WTC11 (cell line): ENCODE results near the gene ZNF10. TPM values are rescaled to one million over a fixed set of nuclear protein-coding genes. Genes with fewer than 3 reads are reported as not detected.

Experiments
- EMX1 ChIP-seq: fragments of 250-450 bp; sonication (Bioruptor Pico); IDR thresholded peaks from 2 replicates; pipeline ENCODE4 v1.8.0; 2021; ENCODE audit warnings: mild to moderate bottlenecking
- IRF2 ChIP-seq: sonication (generic); formaldehyde crosslinking; IDR thresholded peaks from 2 replicates; pipeline ENCODE4 v1.8.0; 2022; ENCODE audit warnings: low read depth, missing genetic modification reagents, borderline replicate concordance
- MYBL2 ChIP-seq: sonication (generic); formaldehyde crosslinking; IDR thresholded peaks from 2 replicates; pipeline ENCODE4 v1.8.1; 2023; ENCODE audit warnings: mild to moderate bottlenecking, moderate library complexity, missing genetic modification reagents
- NR1H2 ChIP-seq: sonication (generic); formaldehyde crosslinking; IDR thresholded peaks from 2 replicates; pipeline ENCODE4 v1.9.0; 2021; ENCODE audit warnings: mild to moderate bottlenecking, moderate library complexity, missing genetic modification reagents
- OVOL2 ChIP-seq: fragments of 250-450 bp; sonication (Bioruptor Pico); IDR thresholded peaks from 2 replicates; pipeline ENCODE4 v1.9.0; 2021; ENCODE audit warnings: mild to moderate bottlenecking, borderline replicate concordance
- SMAD3 ChIP-seq: sonication (generic); formaldehyde crosslinking; IDR thresholded peaks from 2 replicates; pipeline ENCODE4 v1.8.0; 2022; ENCODE audit warnings: missing genetic modification reagents, mild to moderate bottlenecking, borderline replicate concordance
- TCF7 ChIP-seq: sonication (generic); formaldehyde crosslinking; IDR thresholded peaks from 2 replicates; pipeline ENCODE4 v1.8.0; 2022; ENCODE audit warnings: mild to moderate bottlenecking, low read depth, missing genetic modification reagents, moderate library complexity
- TEAD4 ChIP-seq: sonication (generic); formaldehyde crosslinking; IDR thresholded peaks from 2 replicates; pipeline ENCODE4 v1.8.0; 2022; ENCODE audit warnings: mild to moderate bottlenecking, missing genetic modification reagents
- TP53 ChIP-seq: sonication (generic); formaldehyde crosslinking; IDR thresholded peaks from 2 replicates; pipeline ENCODE4 v1.8.1; 2023; ENCODE audit warnings: mild to moderate bottlenecking, missing genetic modification reagents
- ZNF671 ChIP-seq: fragments of 250-450 bp; sonication (Bioruptor Pico); IDR thresholded peaks from 2 replicates; pipeline ENCODE4 v1.8.0; 2021; ENCODE audit warnings: mild to moderate bottlenecking
- total RNA-seq: library from RNA; stranded (reverse); gene quantifications from 3 replicates; pipeline ENCODE4 v1.2.3, GENCODE V29; 2021
- TF ChIP-seq, protein P1 (sequence below): fragments of 250-450 bp; sonication (Bioruptor Pico); IDR thresholded peaks from 2 replicates; pipeline ENCODE4 v2.1.2; 2022; ENCODE audit warnings: mild to moderate bottlenecking, moderate library complexity
- TF ChIP-seq, protein P2 (sequence below): sonication (generic); formaldehyde crosslinking; IDR thresholded peaks from 2 replicates; pipeline ENCODE4 v1.8.1; 2022; ENCODE audit warnings: low read depth, mild to moderate bottlenecking, moderate library complexity, missing genetic modification reagents, borderline replicate concordance
- TF ChIP-seq, protein P3 (sequence below): sonication (generic); formaldehyde crosslinking; IDR thresholded peaks from 2 replicates; pipeline ENCODE4 v1.8.1; 2023; ENCODE audit warnings: mild to moderate bottlenecking, missing genetic modification reagents
- TF ChIP-seq, protein P4 (sequence below): sonication (generic); formaldehyde crosslinking; IDR thresholded peaks from 2 replicates; pipeline ENCODE4 v1.8.0; 2022; ENCODE audit warnings: mild to moderate bottlenecking, missing genetic modification reagents
- TF ChIP-seq, protein P5 (sequence below): sonication (generic); formaldehyde crosslinking; IDR thresholded peaks from 2 replicates; pipeline ENCODE4 v1.8.0; 2022; ENCODE audit warnings: missing genetic modification reagents
- TF ChIP-seq, protein P6 (sequence below): sonication (generic); formaldehyde crosslinking; IDR thresholded peaks from 2 replicates; pipeline ENCODE4 v1.8.1; 2022; ENCODE audit warnings: mild to moderate bottlenecking, missing genetic modification reagents, moderate library complexity, borderline replicate concordance
- TF ChIP-seq, protein P7 (sequence below): fragments of 250-450 bp; sonication (Bioruptor Pico); IDR thresholded peaks from 2 replicates; pipeline ENCODE4 v1.9.0; 2021; ENCODE audit warnings: moderate library complexity, mild to moderate bottlenecking, inconsistent platforms, borderline replicate concordance
- TF ChIP-seq, protein P8 (sequence below): fragments of 250-450 bp; sonication (Bioruptor Pico); IDR thresholded peaks from 2 replicates; pipeline ENCODE4 v1.8.0; 2021; ENCODE audit warnings: mild to moderate bottlenecking
- TF ChIP-seq, protein P9 (sequence below): sonication (generic); formaldehyde crosslinking; IDR thresholded peaks from 2 replicates; pipeline ENCODE4 v1.8.0; 2023; ENCODE audit warnings: missing genetic modification reagents, mild to moderate bottlenecking, borderline replicate concordance

Gene ZNF10
- total RNA-seq, 1 experiment from 2014 or later, result 10.5 TPM

DNA sequence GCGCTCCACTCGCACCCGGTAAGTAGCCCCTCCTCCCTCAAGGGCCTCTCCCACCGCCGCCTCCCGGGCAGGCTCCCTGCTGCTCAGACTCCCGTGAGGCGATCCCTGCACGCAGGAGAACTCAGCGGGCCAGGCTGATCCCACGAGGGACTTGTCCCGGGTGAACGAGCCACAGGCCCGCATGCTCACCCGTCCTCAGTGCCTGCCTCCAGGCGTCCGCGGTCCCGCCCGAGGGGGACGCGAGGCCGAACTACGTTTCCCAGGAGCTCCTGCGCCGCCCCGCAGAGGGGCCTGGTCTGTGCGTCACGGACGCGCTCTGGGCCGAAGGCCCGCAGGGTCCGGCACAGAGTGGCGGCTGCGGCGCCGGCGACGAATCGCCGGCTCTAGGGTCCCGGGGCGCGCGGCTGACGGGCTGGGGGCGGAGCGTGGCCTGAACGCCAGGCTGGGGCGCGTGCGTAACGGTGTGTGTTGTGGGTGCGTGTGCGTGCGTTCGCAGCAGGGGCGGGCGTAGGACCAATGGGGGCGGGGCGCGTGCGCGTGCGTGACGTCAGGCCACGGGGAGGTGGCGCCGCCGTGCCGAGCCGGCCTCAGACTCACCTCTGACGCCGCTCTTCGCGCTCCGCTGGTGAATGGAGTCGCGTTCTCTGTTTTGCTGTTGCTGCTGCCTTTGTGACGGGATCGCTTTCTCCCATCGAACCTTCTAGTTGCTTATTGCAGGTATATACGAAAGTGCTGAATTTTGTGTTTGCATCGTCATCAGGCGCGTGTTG lies at the start of gene ZNF10, which contains the start of gene ZNF891 (continued):
- TF ChIP-seq, protein P1, sequence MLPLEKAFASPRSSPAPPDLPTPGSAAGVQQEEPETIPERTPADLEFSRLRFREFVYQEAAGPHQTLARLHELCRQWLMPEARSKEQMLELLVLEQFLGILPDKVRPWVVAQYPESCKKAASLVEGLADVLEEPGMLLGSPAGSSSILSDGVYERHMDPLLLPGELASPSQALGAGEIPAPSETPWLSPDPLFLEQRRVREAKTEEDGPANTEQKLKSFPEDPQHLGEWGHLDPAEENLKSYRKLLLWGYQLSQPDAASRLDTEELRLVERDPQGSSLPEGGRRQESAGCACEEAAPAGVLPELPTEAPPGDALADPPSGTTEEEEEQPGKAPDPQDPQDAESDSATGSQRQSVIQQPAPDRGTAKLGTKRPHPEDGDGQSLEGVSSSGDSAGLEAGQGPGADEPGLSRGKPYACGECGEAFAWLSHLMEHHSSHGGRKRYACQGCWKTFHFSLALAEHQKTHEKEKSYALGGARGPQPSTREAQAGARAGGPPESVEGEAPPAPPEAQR (CRISPR knock-in tag), result no peak
- TF ChIP-seq, protein P2, sequence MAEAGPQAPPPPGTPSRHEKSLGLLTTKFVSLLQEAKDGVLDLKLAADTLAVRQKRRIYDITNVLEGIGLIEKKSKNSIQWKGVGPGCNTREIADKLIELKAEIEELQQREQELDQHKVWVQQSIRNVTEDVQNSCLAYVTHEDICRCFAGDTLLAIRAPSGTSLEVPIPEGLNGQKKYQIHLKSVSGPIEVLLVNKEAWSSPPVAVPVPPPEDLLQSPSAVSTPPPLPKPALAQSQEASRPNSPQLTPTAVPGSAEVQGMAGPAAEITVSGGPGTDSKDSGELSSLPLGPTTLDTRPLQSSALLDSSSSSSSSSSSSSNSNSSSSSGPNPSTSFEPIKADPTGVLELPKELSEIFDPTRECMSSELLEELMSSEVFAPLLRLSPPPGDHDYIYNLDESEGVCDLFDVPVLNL (CRISPR knock-in tag), result no peak
- TF ChIP-seq TCF7 (CRISPR knock-in tag), result no peak
- TF ChIP-seq, protein P3, sequence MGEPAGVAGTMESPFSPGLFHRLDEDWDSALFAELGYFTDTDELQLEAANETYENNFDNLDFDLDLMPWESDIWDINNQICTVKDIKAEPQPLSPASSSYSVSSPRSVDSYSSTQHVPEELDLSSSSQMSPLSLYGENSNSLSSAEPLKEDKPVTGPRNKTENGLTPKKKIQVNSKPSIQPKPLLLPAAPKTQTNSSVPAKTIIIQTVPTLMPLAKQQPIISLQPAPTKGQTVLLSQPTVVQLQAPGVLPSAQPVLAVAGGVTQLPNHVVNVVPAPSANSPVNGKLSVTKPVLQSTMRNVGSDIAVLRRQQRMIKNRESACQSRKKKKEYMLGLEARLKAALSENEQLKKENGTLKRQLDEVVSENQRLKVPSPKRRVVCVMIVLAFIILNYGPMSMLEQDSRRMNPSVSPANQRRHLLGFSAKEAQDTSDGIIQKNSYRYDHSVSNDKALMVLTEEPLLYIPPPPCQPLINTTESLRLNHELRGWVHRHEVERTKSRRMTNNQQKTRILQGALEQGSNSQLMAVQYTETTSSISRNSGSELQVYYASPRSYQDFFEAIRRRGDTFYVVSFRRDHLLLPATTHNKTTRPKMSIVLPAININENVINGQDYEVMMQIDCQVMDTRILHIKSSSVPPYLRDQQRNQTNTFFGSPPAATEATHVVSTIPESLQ (CRISPR knock-in tag), result no peak
- TF ChIP-seq SMAD3 (CRISPR knock-in tag), result no peak
- TF ChIP-seq OVOL2 (CRISPR knock-in tag), result no peak
- TF ChIP-seq, protein P4, sequence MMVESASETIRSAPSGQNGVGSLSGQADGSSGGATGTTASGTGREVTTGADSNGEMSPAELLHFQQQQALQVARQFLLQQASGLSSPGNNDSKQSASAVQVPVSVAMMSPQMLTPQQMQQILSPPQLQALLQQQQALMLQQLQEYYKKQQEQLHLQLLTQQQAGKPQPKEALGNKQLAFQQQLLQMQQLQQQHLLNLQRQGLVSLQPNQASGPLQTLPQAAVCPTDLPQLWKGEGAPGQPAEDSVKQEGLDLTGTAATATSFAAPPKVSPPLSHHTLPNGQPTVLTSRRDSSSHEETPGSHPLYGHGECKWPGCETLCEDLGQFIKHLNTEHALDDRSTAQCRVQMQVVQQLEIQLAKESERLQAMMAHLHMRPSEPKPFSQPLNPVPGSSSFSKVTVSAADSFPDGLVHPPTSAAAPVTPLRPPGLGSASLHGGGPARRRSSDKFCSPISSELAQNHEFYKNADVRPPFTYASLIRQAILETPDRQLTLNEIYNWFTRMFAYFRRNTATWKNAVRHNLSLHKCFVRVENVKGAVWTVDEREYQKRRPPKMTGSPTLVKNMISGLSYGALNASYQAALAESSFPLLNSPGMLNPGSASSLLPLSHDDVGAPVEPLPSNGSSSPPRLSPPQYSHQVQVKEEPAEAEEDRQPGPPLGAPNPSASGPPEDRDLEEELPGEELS (CRISPR knock-in tag), result no peak
- no peak; the same call in 1 of the 2 replicates for TF ChIP-seq TEAD4 (CRISPR knock-in tag)
- TF ChIP-seq MYBL2 (CRISPR knock-in tag), result no peak; the same call in 1 of the 2 replicates
- no peak for TF ChIP-seq TP53 (CRISPR knock-in tag)
- TF ChIP-seq IRF2 (CRISPR knock-in tag), result no peak
- TF ChIP-seq NR1H2 (CRISPR knock-in tag), result no peak
- no peak for TF ChIP-seq ZNF671 (CRISPR knock-in tag)
- TF ChIP-seq, protein P5, sequence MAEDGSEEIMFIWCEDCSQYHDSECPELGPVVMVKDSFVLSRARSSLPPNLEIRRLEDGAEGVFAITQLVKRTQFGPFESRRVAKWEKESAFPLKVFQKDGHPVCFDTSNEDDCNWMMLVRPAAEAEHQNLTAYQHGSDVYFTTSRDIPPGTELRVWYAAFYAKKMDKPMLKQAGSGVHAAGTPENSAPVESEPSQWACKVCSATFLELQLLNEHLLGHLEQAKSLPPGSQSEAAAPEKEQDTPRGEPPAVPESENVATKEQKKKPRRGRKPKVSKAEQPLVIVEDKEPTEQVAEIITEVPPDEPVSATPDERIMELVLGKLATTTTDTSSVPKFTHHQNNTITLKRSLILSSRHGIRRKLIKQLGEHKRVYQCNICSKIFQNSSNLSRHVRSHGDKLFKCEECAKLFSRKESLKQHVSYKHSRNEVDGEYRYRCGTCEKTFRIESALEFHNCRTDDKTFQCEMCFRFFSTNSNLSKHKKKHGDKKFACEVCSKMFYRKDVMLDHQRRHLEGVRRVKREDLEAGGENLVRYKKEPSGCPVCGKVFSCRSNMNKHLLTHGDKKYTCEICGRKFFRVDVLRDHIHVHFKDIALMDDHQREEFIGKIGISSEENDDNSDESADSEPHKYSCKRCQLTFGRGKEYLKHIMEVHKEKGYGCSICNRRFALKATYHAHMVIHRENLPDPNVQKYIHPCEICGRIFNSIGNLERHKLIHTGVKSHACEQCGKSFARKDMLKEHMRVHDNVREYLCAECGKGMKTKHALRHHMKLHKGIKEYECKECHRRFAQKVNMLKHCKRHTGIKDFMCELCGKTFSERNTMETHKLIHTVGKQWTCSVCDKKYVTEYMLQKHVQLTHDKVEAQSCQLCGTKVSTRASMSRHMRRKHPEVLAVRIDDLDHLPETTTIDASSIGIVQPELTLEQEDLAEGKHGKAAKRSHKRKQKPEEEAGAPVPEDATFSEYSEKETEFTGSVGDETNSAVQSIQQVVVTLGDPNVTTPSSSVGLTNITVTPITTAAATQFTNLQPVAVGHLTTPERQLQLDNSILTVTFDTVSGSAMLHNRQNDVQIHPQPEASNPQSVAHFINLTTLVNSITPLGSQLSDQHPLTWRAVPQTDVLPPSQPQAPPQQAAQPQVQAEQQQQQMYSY (CRISPR knock-in tag), result no peak
- TF ChIP-seq, protein P6, sequence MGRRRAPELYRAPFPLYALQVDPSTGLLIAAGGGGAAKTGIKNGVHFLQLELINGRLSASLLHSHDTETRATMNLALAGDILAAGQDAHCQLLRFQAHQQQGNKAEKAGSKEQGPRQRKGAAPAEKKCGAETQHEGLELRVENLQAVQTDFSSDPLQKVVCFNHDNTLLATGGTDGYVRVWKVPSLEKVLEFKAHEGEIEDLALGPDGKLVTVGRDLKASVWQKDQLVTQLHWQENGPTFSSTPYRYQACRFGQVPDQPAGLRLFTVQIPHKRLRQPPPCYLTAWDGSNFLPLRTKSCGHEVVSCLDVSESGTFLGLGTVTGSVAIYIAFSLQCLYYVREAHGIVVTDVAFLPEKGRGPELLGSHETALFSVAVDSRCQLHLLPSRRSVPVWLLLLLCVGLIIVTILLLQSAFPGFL (CRISPR knock-in tag), result no peak
- TF ChIP-seq EMX1, result no peak
- TF ChIP-seq, protein P7, sequence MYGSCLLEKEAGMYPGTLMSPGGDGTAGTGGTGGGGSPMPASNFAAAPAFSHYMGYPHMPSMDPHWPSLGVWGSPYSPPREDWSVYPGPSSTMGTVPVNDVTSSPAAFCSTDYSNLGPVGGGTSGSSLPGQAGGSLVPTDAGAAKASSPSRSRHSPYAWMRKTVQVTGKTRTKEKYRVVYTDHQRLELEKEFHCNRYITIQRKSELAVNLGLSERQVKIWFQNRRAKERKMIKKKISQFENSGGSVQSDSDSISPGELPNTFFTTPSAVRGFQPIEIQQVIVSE, result no peak
- TF ChIP-seq, protein P8, sequence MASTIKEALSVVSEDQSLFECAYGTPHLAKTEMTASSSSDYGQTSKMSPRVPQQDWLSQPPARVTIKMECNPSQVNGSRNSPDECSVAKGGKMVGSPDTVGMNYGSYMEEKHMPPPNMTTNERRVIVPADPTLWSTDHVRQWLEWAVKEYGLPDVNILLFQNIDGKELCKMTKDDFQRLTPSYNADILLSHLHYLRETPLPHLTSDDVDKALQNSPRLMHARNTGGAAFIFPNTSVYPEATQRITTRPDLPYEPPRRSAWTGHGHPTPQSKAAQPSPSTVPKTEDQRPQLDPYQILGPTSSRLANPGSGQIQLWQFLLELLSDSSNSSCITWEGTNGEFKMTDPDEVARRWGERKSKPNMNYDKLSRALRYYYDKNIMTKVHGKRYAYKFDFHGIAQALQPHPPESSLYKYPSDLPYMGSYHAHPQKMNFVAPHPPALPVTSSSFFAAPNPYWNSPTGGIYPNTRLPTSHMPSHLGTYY, result no peak
- TF ChIP-seq, protein P9, sequence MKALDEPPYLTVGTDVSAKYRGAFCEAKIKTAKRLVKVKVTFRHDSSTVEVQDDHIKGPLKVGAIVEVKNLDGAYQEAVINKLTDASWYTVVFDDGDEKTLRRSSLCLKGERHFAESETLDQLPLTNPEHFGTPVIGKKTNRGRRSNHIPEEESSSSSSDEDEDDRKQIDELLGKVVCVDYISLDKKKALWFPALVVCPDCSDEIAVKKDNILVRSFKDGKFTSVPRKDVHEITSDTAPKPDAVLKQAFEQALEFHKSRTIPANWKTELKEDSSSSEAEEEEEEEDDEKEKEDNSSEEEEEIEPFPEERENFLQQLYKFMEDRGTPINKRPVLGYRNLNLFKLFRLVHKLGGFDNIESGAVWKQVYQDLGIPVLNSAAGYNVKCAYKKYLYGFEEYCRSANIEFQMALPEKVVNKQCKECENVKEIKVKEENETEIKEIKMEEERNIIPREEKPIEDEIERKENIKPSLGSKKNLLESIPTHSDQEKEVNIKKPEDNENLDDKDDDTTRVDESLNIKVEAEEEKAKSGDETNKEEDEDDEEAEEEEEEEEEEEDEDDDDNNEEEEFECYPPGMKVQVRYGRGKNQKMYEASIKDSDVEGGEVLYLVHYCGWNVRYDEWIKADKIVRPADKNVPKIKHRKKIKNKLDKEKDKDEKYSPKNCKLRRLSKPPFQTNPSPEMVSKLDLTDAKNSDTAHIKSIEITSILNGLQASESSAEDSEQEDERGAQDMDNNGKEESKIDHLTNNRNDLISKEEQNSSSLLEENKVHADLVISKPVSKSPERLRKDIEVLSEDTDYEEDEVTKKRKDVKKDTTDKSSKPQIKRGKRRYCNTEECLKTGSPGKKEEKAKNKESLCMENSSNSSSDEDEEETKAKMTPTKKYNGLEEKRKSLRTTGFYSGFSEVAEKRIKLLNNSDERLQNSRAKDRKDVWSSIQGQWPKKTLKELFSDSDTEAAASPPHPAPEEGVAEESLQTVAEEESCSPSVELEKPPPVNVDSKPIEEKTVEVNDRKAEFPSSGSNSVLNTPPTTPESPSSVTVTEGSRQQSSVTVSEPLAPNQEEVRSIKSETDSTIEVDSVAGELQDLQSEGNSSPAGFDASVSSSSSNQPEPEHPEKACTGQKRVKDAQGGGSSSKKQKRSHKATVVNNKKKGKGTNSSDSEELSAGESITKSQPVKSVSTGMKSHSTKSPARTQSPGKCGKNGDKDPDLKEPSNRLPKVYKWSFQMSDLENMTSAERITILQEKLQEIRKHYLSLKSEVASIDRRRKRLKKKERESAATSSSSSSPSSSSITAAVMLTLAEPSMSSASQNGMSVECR (CRISPR knock-in tag), result peak; percentile 67; the same call in 1 of the 2 replicates
